Measurements from ENCODE around the gene SIRPG.

The SIRPG gene

DNA sequence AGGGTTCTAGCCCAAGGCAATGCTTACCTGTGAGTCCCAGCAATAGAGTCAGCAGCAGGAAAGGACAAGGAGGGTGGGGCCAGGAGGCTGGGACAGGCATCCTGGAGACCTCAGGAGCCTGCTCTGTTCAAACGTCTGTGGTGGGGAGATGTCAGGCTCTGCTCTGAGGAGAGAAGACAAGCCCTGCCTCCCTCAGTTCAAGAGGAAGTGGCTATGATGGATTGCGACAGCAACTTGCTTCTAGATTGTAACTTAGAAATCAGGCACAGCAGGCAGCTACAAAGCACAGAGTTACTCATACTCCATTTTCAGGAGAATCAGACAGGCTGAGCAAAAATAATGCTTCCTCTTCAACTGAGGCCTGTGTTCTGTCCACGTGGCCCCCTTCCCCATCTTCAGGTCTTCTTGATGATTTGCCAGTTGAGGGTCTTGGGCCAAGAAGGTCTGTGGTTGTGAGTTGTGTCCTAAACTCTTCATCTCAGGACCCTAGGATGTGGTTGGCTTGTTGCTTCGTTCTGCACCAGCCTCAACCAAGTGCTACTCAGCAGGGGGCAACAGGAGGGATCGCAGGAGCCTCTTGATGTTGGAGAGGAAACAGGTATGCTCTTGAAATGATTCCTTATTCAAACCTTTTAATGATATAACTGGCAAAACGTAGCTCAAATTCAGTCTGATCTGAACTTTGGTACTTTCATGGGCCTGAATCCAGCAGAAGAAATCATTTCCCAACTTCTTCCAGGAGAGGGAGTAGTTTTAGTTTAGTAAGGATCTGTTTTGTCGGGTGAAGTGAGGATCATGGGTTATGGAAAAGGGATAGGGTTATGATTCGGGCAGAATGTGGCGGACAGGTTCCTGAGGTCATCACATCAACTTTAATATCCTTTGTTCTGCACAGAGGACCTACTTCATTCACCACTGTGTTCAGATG lies 68.8 kb downstream of the SIRPG start:
- FAIRE-seq (no peak), DNase-seq (ENCODE audit: insufficient read length, low spot score) (no peak)
- TF ChIP-seq, protein P1, sequence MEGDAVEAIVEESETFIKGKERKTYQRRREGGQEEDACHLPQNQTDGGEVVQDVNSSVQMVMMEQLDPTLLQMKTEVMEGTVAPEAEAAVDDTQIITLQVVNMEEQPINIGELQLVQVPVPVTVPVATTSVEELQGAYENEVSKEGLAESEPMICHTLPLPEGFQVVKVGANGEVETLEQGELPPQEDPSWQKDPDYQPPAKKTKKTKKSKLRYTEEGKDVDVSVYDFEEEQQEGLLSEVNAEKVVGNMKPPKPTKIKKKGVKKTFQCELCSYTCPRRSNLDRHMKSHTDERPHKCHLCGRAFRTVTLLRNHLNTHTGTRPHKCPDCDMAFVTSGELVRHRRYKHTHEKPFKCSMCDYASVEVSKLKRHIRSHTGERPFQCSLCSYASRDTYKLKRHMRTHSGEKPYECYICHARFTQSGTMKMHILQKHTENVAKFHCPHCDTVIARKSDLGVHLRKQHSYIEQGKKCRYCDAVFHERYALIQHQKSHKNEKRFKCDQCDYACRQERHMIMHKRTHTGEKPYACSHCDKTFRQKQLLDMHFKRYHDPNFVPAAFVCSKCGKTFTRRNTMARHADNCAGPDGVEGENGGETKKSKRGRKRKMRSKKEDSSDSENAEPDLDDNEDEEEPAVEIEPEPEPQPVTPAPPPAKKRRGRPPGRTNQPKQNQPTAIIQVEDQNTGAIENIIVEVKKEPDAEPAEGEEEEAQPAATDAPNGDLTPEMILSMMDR (IDR thresholded peaks at IDR 0.05; ENCODE audit: insufficient read depth, missing control alignments), result no peak

DNA sequence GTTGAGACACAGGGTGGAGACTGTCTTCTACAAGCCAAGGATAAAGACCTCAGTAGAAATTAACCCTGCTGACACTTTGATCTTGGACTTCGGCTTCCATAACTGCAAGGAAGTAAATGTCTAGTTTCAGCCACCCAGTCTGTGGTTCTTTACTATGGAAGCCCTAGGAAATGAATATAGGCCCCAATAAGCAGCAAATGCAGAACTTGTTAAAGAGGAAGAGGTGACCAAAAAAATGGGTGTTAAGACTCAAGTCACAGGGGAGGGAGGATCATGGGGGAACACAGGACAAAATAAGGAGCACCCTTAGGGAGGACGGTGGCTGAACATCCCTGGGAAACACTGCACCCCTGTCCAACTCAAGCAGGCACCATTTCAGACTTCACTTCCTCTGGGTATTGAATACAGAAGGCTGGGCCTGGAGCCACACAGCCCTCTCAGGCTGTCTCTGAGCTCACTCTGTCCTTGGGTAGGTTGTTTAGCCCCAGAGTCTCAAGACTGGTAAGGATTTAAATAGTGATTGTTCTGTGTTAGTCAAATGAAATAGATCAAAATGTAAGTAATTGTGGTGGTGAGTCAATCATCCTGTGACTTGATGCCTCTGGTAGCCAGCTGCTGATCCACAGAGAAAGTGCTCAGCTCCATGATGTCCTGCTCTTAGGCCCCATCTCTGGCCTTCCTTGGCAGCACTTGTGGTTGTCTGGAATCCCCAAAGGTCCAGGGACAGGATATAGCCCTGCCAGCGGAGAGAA lies 69.6 kb downstream of the SIRPG start:
- TF ChIP-seq, protein P1 (IDR thresholded peaks at IDR 0.05; ENCODE audit: insufficient read depth, missing control alignments), result no peak
- no peak for DNase-seq (ENCODE audit: insufficient read length, low spot score)
- FAIRE-seq, result no peak

DNA sequence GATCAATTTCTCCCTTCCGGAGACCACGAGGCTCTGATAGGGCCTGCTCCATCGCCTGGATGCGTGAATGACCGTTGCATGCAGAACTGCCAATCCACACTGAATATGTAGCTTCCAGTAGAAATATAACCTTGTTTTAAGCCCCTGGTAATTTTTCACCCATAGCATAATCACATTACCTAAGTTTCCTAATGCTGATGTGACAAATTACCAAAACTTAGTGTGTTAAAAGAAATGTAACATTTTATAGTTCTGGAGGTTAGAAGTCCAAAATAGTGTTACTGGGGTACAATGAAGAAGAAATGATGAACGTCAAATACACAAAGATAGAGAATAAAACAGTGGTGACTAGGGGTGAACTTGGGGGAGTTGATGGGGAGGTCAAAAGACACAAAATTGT lies 78.1 kb downstream of the SIRPG start:
- TF ChIP-seq, protein P1 (IDR thresholded peaks at IDR 0.05; ENCODE audit: insufficient read depth, missing control alignments), result no peak
- DNase-seq (ENCODE audit: insufficient read length, low spot score), result no peak
- no peak for FAIRE-seq
